Karpas-422 (cell line): ENCODE results near the gene ADGRB2. TPM values are rescaled to one million over a fixed set of nuclear protein-coding genes. Genes with fewer than 3 reads are reported as not detected.

Experiments
- DNase-seq: peaks from one replicate; pipeline ENCODE4 v3.0.0-alpha.2; 2015
- H2AFZ ChIP-seq: fragments of 200-600 bp; sonication (generic); 2 replicates; pipeline ENCODE4 v1.6.1; 2014; ENCODE audit warnings: antibody characterized with exemption, low read length, mixed read lengths
- H3K27ac ChIP-seq: fragments of 200-600 bp; sonication (generic); 2 replicates; pipeline ENCODE4 v1.5.1; 2014; ENCODE audit warnings: mild to moderate bottlenecking, low read length, moderate library complexity
- H3K27me3 ChIP-seq: fragments of 200-600 bp; sonication (generic); 2 replicates; pipeline ENCODE4 v1.6.1; 2014; ENCODE audit warnings: low read length, mixed read lengths
- H3K36me3 ChIP-seq: fragments of 200-600 bp; sonication (generic); 2 replicates; pipeline ENCODE4 v1.6.1; 2014; ENCODE audit warnings: low read length, mixed read lengths; ENCODE audit not compliant: insufficient read depth
- H3K4me1 ChIP-seq: fragments of 200-600 bp; sonication (generic); 2 replicates; pipeline ENCODE4 v1.6.1; 2014; ENCODE audit warnings: mild to moderate bottlenecking, low read length, mixed read lengths
- H3K4me2 ChIP-seq: fragments of 200-600 bp; sonication (generic); 2 replicates; pipeline ENCODE4 v1.6.1; 2014; ENCODE audit warnings: low read length, low read depth, mild to moderate bottlenecking; ENCODE audit not compliant: poor library complexity, severe bottlenecking
- H3K4me3 ChIP-seq: fragments of 200-600 bp; sonication (generic); 2 replicates; pipeline ENCODE4 v1.5.1; 2014; ENCODE audit warnings: mild to moderate bottlenecking, antibody characterized with exemption, low read length, mixed read lengths
- H3K79me2 ChIP-seq: fragments of 200-600 bp; sonication (generic); 2 replicates; pipeline ENCODE4 v1.6.1; 2014; ENCODE audit warnings: mild to moderate bottlenecking, low read length, mixed read lengths
- H3K9ac ChIP-seq: fragments of 200-600 bp; sonication (generic); 2 replicates; pipeline ENCODE4 v1.6.0; 2014; ENCODE audit warnings: low read length
- H3K9me2 ChIP-seq: fragments of 200-600 bp; sonication (generic), shearing (Covaris generic); replicated peaks from 2 replicates; pipeline ENCODE4 v1.6.0; 2014; ENCODE audit warnings: mild to moderate bottlenecking, low read length, moderate library complexity; ENCODE audit not compliant: insufficient read depth
- H3K9me3 ChIP-seq: fragments of 300-700, 200-600 bp; sonication (generic); 2 replicates; pipeline ENCODE4 v1.6.1; 2014; ENCODE audit warnings: low read length, mixed read lengths
- H4K20me1 ChIP-seq: fragments of 200-600 bp; sonication (generic); 2 replicates; pipeline ENCODE4 v1.6.1; 2014; ENCODE audit warnings: mild to moderate bottlenecking, antibody characterized with exemption, low read length, low read depth; ENCODE audit not compliant: insufficient read depth
- total RNA-seq: library from RNA; depleted of rRNA; stranded (reverse); fragments of >200 nt; shearing (Covaris generic); gene quantifications from 2 replicates; pipeline ENCODE4 v1.2.3, GENCODE V29; 2014; ENCODE audit warnings: low replicate concordance

Gene ADGRB2
- total RNA-seq, 1 experiment from 2014 or later: 9.2 TPM

- no peaks in the 10 kb centered on the region for H3K27me3 ChIP-seq
- H3K9ac ChIP-seq: peak overlapping the region; percentile 63
- peak; percentile 72 for DNase-seq
- H3K9me3 ChIP-seq: no peaks in the 10 kb centered on the region
- H3K4me2 ChIP-seq: peak overlapping the region; percentile 62
- H3K9me2 ChIP-seq: no peaks in the 10 kb centered on the region
- peak overlapping the region; percentile 37; the same call in 1 of the 2 replicates for H3K4me3 ChIP-seq
- peak overlapping the region; percentile 17; the same call in 1 of the 2 replicates for H2AFZ ChIP-seq
- H4K20me1 ChIP-seq: no peaks in the 10 kb centered on the region
- no peaks in the 10 kb centered on the region for H3K36me3 ChIP-seq
- peaks cover 59% of the 10 kb centered on the region for H3K4me1 ChIP-seq
- no peaks in the 10 kb centered on the region for H3K79me2 ChIP-seq
- H3K27ac ChIP-seq: peak overlapping the region; percentile 92
Measured at GRCh38 chr1:31781756-31782371, 17.7 kb upstream of the ADGRB2 start.

GRCh38 chr1:31781138-31781755 lies 17.1 kb upstream of the ADGRB2 start:
- Histone ChIP-seq H3K4me3 (no peak overlapping the region), H3K27me3 (no peaks in the 10 kb centered on the region), H3K9me3 (no peaks in the 10 kb centered on the region), H3K9me2 (no peaks in the 10 kb centered on the region), H3K4me1 (peaks cover 53% of the 10 kb centered on the region), H3K9ac (peak overlapping the region; percentile 63), H3K4me2 (peak overlapping the region; percentile 62), H3K27ac (no peak overlapping the region), H4K20me1 (no peaks in the 10 kb centered on the region), H3K79me2 (no peaks in the 10 kb centered on the region), H2AFZ (no peak overlapping the region), H3K36me3 (no peaks in the 10 kb centered on the region)
- no peak for DNase-seq

- H3K27ac ChIP-seq: no peak overlapping the region
- no peak for DNase-seq
- H4K20me1 ChIP-seq: no peaks in the 10 kb centered on the region
- no peak overlapping the region for H3K4me3 ChIP-seq
- H3K4me1 ChIP-seq: peaks cover 47% of the 10 kb centered on the region
- no peaks in the 10 kb centered on the region for H3K36me3 ChIP-seq
- H2AFZ ChIP-seq: no peak overlapping the region
- no peak overlapping the region for H3K4me2 ChIP-seq
- no peaks in the 10 kb centered on the region for H3K27me3 ChIP-seq
- no peaks in the 10 kb centered on the region for H3K9me3 ChIP-seq
- H3K9me2 ChIP-seq: no peaks in the 10 kb centered on the region
- H3K79me2 ChIP-seq: no peaks in the 10 kb centered on the region
- H3K9ac ChIP-seq: no peak overlapping the region
Measured at GRCh38 chr1:31780632-31781031, 16.5 kb upstream of the ADGRB2 start.

- Histone ChIP-seq H3K4me1 (peaks cover 37% of the 10 kb centered on the region), H3K27me3 (no peaks in the 10 kb centered on the region), H4K20me1 (no peaks in the 10 kb centered on the region)
Measured at GRCh38 chr1:31779687-31780086, 15.5 kb upstream of the ADGRB2 start.

GRCh38 chr1:31778763-31779488 lies 14.8 kb upstream of the ADGRB2 start:
- no peak overlapping the region for H3K4me3 ChIP-seq
- H2AFZ ChIP-seq: no peak overlapping the region
- DNase-seq: no peak
- H3K9me2 ChIP-seq: no peaks in the 10 kb centered on the region
- no peaks in the 10 kb centered on the region for H3K36me3 ChIP-seq
- H3K79me2 ChIP-seq: no peaks in the 10 kb centered on the region
- H4K20me1 ChIP-seq: no peaks in the 10 kb centered on the region
- no peak overlapping the region for H3K4me2 ChIP-seq
- H3K27me3 ChIP-seq: no peaks in the 10 kb centered on the region
- H3K27ac ChIP-seq: no peak overlapping the region
- no peak overlapping the region for H3K9ac ChIP-seq
- no peaks in the 10 kb centered on the region for H3K9me3 ChIP-seq
- peaks cover 30% of the 10 kb centered on the region for H3K4me1 ChIP-seq

More at GRCh38 chr1:31779687-31780086, 15.5 kb upstream of the ADGRB2 start:
- no peak overlapping the region for H3K4me3 ChIP-seq
- DNase-seq: no peak
- H3K36me3 ChIP-seq: no peaks in the 10 kb centered on the region
- H3K9me3 ChIP-seq: no peaks in the 10 kb centered on the region
- H3K4me2 ChIP-seq: no peak overlapping the region
- H3K9me2 ChIP-seq: no peaks in the 10 kb centered on the region
- no peak overlapping the region for H3K9ac ChIP-seq
- H3K79me2 ChIP-seq: no peaks in the 10 kb centered on the region
- no peak overlapping the region for H3K27ac ChIP-seq
- H2AFZ ChIP-seq: no peak overlapping the region

- no peaks in the 10 kb centered on the region for H3K79me2 ChIP-seq
- DNase-seq: no peak
- H4K20me1 ChIP-seq: no peaks in the 10 kb centered on the region
- no peaks in the 10 kb centered on the region for H3K9me3 ChIP-seq
- peaks cover 6% of the 10 kb centered on the region for H3K4me1 ChIP-seq
- H3K9ac ChIP-seq: no peak overlapping the region
- no peak overlapping the region for H3K4me3 ChIP-seq
- no peak overlapping the region for H3K4me2 ChIP-seq
- no peak overlapping the region for H3K27ac ChIP-seq
- H3K9me2 ChIP-seq: no peaks in the 10 kb centered on the region
- H2AFZ ChIP-seq: no peak overlapping the region
- no peaks in the 10 kb centered on the region for H3K27me3 ChIP-seq
- H3K36me3 ChIP-seq: no peaks in the 10 kb centered on the region
Measured at GRCh38 chr1:31776516-31776915, 12.4 kb upstream of the ADGRB2 start.

GRCh38 chr1:31776032-31776431 lies 11.9 kb upstream of the ADGRB2 start:
- Histone ChIP-seq H3K9me2 (no peaks in the 10 kb centered on the region), H3K27me3 (no peaks in the 10 kb centered on the region), H3K36me3 (no peaks in the 10 kb centered on the region), H3K4me3 (no peak overlapping the region), H3K4me1 (peaks cover under 1% of the 10 kb centered on the region), H3K4me2 (no peak overlapping the region), H3K79me2 (no peaks in the 10 kb centered on the region), H2AFZ (no peak overlapping the region), H3K9me3 (no peaks in the 10 kb centered on the region), H4K20me1 (no peaks in the 10 kb centered on the region), H3K27ac (no peak overlapping the region), H3K9ac (no peak overlapping the region)
- no peak for DNase-seq

- H3K36me3 ChIP-seq: no peaks in the 10 kb centered on the region
- no peak overlapping the region for H3K9ac ChIP-seq
- no peaks in the 10 kb centered on the region for H3K9me3 ChIP-seq
- no peak overlapping the region for H3K27ac ChIP-seq
- H3K4me1 ChIP-seq: no peaks in the 10 kb centered on the region
- H3K4me3 ChIP-seq: no peak overlapping the region
- no peak overlapping the region for H2AFZ ChIP-seq
- H3K4me2 ChIP-seq: no peak overlapping the region
- no peaks in the 10 kb centered on the region for H3K9me2 ChIP-seq
- H3K79me2 ChIP-seq: no peaks in the 10 kb centered on the region
- no peak for DNase-seq
- H4K20me1 ChIP-seq: no peaks in the 10 kb centered on the region
- no peaks in the 10 kb centered on the region for H3K27me3 ChIP-seq
Measured at GRCh38 chr1:31775210-31775999, 11.3 kb upstream of the ADGRB2 start.
